ENCODE measurements around the gene SPEN.
"Not testable (repeated sequence)": the region's sequence is repeated elsewhere in the genome, so short reads cannot be mapped to it uniquely, and the experiment has no call there.

The SPEN gene

GRCh38 chr1:15899266-15899665 lies 51.8 kb downstream of the SPEN start:
- DNase-seq, result no peak

- DNase-seq, result no peak
Observed at GRCh38 chr1:15900662-15901279, 53.3 kb downstream of the SPEN start.

- no peak for DNase-seq
Observed at GRCh38 chr1:15902882-15903281, 55.4 kb downstream of the SPEN start.

GRCh38 chr1:15908597-15908996 lies 61.1 kb downstream of the SPEN start:
- no peak for DNase-seq

GRCh38 chr1:15911141-15911540 lies 63.6 kb downstream of the SPEN start:
- no peak for DNase-seq

GRCh38 chr1:15911927-15912326 lies 64.4 kb downstream of the SPEN start:
- DNase-seq, result no peak

- not testable (repeated sequence) for DNase-seq
Observed at GRCh38 chr1:15913607-15914006, 66.1 kb downstream of the SPEN start.

- DNase-seq, result no peak
Observed at GRCh38 chr1:15915991-15916390, 68.5 kb downstream of the SPEN start.

GRCh38 chr1:15916417-15916816 lies 68.9 kb downstream of the SPEN start:
- no peak for DNase-seq

GRCh38 chr1:15916916-15917315 lies 69.4 kb downstream of the SPEN start:
- DNase-seq, result no peak

- no peak for DNase-seq
Observed at GRCh38 chr1:15918962-15919715, 71.6 kb downstream of the SPEN start.

- no peak for DNase-seq
Observed at GRCh38 chr1:15923241-15923640, 75.7 kb downstream of the SPEN start.

GRCh38 chr1:15926448-15926847 lies 78.9 kb downstream of the SPEN start:
- DNase-seq, result not testable (repeated sequence)

GRCh38 chr1:15928971-15929965 lies 81.8 kb downstream of the SPEN start:
- DNase-seq, result no peak

GRCh38 chr1:15931401-15931800 lies 83.9 kb downstream of the SPEN start:
- no peak for DNase-seq

- DNase-seq, result no peak
Observed at GRCh38 chr1:15931884-15932283, 84.4 kb downstream of the SPEN start.

- DNase-seq, result no peak
Observed at GRCh38 chr1:15932612-15933011, 85.1 kb downstream of the SPEN start.

- no peak for DNase-seq
Observed at GRCh38 chr1:15933684-15934083, 86.2 kb downstream of the SPEN start.

GRCh38 chr1:15934211-15935055 lies 86.9 kb downstream of the SPEN start:
- DNase-seq, result no peak

- no peak for DNase-seq
Observed at GRCh38 chr1:15935056-15935950, 87.8 kb downstream of the SPEN start.

- no peak for DNase-seq
Observed at GRCh38 chr1:15936025-15936424, 88.5 kb downstream of the SPEN start.
